HG03469 (cell line): ENCODE data around the gene ESRRG.

Experiments used
- ATAC-seq: cut with Tn5 transposase; IDR thresholded peaks from one replicate; pipeline ENCODE4 v1.9.1; 2021; ENCODE audit warnings: mild to moderate bottlenecking, moderate library complexity, moderate number of reproducible peaks; ENCODE audit not compliant: unreplicated experiment

Gene ESRRG

DNA sequence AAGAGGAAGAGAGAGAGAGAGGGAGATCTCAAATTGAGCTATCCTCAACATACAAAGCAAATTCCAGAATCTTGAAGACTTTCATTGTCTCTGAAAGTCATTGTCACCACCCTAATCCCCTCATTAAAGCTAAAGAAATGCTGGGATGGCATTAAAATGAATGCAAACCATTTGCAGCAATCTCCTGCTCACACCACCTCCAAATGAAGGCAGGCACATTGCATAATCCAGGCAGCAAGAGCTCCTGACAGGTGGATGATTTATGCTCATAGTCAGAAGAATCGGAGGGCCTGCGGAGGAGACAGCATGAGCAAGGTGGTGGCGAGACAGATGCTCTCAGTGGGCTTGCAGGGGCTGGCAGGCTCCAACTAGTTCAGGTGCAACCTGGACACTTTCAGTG is 90.2 kb downstream of the ESRRG start:
- no peak for ATAC-seq

GRCh38 chr1:216630532-216630931 is 92.7 kb downstream of the ESRRG start:
- ATAC-seq: no peak

GRCh38 chr1:216627252-216627651 is 96.0 kb downstream of the ESRRG start:
- no peak for ATAC-seq

DNA sequence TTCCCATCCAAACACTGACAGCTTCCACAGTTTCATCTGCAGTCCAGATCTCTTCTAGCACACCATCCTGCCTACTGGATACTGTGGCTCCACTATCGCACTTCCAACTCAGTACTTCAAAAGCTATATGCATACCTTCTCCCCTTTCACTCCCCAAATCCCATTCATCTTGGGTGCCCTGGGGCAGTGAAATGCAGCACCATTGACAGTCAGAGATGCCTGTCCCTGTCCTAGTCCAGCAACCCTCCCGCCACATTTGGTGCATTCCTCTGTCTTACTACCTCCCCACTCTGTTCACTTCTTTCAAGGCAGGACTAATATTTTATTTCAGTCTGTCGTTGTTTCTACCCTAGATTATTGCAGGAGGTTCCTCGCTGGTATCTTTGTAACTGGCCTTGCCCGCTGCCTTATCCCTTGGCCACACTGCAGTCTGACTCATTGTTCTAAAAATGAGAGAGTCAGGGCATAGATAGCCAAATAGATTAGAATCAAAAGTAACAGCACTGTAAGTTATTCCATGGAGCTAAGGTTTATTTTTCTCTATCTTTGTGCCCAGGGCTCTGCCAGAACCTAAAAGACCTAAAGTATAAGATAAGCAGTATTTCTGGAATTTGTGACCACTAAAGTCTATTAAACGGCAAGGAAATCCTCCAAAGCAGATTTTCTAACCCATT is 96.7 kb downstream of the ESRRG start:
- no peak for ATAC-seq

DNA sequence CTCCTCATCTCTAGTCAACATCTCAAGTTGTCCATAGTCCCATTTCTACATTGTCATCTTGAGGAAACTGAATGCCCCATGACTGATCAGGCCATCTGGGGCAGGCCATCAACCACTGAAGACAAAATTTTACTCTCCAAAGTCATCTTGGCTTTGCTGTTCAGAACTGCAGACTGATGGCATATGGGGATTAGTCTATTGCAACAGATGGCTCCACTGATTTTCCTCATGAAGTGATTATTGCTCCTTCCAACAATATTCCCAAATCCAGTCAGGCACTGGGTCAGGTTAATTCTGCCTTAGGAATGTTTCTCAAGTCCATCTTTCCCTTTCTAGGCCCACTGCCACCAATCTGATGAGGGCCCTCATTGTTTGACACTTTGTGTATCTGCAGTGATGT is 101.7 kb downstream of the ESRRG start:
- no peak for ATAC-seq

GRCh38 chr1:216617081-216617875 is 106.0 kb downstream of the ESRRG start:
- no peak for ATAC-seq

- ATAC-seq: no peak
Observed at GRCh38 chr1:216616425-216616824, 106.8 kb downstream of the ESRRG start.

DNA sequence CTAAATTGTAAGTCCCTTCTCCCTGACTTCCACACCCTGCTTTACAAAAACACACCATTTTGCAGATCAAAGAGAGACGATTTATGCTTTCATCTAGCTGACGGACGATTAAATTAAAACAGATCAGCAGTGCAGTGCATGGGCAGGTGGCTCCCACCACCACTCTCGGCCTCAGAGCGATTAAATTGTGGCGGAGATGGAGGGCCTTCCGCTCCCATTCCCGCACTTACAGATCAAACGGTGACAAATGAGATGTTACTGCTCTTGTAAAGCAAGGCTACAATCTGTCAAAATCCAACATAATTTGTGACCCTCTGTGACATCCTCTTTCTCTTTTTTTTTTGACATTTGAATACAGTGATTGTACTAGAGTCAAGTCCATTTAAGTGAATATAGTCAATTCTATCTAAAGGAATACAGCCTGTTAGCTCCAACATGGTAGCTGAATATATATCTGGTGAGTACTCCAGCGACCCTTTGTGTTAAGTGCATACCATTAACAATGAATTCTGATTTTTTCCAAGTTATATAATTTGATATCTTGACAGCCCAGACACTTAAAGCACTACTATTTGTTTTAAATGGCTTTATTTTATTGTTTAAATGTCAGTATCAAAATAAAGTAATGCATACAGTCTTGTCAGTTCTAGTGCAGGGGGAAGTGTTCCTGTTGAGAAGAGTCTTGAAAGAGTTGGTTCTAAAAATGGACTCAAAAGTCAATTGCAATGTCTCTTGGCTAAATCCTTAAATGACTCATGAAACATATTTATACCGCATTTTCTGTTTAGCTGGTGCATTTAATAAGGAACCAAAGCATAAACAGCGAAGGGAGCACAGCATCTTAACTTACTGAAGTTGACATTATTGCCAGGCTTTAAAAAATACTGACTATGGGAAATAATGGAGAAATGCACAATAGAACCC is 109.0 kb downstream of the ESRRG start:
- ATAC-seq: no peak

DNA sequence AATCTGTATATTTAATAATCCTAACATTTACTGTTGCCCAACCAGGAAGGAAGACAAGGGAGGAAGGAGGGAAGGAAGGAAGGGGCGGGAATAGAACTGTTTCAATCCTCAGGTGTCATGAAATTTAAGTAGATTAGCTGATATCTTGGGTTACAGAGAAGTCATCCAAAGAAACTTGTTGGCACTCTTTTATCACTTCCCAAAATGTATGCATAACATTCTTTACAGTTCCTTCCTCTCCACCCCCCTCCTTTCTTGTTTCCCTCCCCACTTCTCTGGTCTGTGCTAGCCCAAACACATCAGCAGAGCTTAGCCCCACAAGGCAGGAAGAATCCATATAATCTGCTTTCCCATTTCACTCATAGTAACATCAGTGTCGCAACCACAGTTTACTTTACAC is 110.9 kb downstream of the ESRRG start:
- no peak for ATAC-seq

DNA sequence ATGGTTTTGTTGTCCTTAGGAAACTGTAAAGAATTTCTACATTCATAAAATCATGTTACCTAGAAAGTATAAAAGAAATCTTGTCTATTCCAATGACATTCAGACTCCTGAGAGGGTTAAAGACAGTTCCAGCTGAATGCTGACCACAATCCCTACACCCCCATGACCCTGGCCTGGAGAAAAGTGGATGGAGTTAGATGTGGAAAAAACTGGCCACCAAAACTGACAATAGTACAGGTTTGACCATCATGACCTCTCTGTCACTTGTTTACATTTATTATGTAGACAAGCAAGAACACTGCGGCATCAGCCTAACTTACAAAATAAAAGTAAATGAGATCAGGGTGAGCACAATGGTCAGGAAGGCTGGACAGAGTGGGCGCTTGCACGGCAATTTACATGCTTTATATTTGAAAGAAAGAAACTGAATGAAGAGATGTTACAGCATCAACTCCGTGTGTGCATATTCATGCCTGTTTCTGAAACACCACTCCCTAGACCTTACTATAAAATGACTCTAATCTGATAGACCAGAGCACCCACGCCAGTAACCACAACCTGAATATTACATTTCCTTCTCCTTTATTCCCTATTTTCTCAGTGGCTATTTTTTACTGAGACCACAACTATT is 116.0 kb downstream of the ESRRG start:
- no peak for ATAC-seq

- no peak for ATAC-seq
Observed at GRCh38 chr1:216606047-216606637, 117.1 kb downstream of the ESRRG start.

GRCh38 chr1:216604771-216605170 is 118.5 kb downstream of the ESRRG start:
- no peak for ATAC-seq

GRCh38 chr1:216600730-216601609 is 122.3 kb downstream of the ESRRG start:
- peak; percentile 67 for ATAC-seq

DNA sequence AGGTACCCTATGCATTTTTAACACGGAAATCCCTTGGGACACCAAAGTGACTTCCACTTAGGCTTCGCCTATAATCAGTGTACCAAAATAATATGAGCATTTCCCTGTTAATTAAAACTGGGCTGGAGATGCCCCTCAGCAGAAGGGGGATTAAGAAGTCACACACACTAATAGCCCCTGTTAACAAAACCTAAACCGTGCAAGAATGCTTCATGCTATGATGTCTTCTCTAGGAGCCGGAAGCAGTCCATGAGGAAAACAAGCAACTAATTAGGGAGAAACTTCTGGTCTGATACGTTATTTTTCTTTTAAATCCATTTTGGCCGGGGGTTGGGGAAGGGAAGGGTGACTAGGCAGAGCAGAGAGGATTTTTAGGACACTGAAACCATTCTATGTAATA is 123.4 kb downstream of the ESRRG start:
- ATAC-seq: no peak

- ATAC-seq: no peak
Observed at GRCh38 chr1:216598448-216598847, 124.8 kb downstream of the ESRRG start.

DNA sequence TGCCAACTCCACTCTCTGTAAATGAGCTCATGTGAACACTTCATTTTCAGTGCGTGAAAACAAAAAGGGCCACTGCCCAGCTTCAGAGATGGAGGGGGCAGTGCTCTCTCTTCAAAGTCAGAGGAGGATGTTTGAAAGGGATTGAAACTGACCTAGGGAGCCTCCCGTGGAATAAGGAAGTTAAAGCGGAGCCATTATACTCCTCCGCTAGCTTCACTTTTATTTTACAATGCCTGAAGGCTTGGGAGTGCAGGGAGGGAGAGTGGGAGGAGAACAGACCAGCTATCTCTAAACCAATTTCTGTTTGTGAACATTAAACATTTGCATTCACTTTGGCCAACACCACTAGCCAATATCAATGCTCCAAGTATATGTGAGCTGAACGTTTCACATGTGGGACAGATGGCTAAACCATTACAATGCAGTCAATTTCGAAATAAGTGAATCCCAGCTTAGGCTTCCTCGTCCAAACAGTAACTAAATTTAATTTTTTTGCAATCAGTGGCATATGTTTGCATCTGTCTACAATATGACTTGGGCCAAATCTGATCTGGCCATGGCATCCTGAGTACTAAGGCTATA is 126.9 kb downstream of the ESRRG start:
- no peak for ATAC-seq

DNA sequence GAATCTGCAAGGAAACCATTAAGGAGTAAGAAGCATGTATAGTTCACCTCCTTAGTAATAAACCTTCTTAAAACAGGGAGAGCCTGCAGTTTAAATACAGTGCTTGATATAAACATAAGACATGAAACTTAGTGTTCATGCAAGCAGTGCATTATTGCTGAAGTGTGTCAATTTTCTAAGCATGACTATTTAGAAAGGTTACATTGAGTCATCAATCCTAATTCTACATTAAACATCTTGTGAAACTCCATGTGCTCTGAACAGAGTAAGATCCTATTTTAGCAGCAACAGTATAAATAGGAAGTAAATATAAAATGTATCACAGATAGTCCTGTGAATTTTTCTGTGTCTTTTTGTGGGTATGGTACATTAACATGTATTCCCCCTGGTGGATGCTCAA is 135.5 kb downstream of the ESRRG start:
- ATAC-seq: no peak

GRCh38 chr1:216582151-216582550 is 141.1 kb downstream of the ESRRG start:
- ATAC-seq: no peak

GRCh38 chr1:216580538-216581057 is 142.6 kb downstream of the ESRRG start:
- ATAC-seq: no peak
